Muscle layer of colon (tissue), 2 donors: Measurements from ENCODE around the gene KLHL35.

Experiments used
- H3K27ac ChIP-seq: one replicate; pipeline ENCODE4 v1.7.0; 2013; ENCODE audit warnings: low read depth, mild to moderate bottlenecking, low read length, moderate library complexity
- H3K27me3 ChIP-seq, 2 donors: one replicate each; pipeline ENCODE4 v1.7.0; 2013; ENCODE audit warnings: low read length in 2 of 2, mild to moderate bottlenecking in 2 of 2; ENCODE audit not compliant: insufficient read depth in 2 of 2, control insufficient read depth in 1 of 2
- H3K36me3 ChIP-seq: one replicate; pipeline ENCODE4 v1.7.0; 2013; ENCODE audit warnings: mild to moderate bottlenecking, low read length; ENCODE audit not compliant: insufficient read depth
- H3K4me1 ChIP-seq: one replicate; pipeline ENCODE4 v1.7.0; 2013; ENCODE audit warnings: mild to moderate bottlenecking, low read length; ENCODE audit not compliant: insufficient read depth
- H3K4me3 ChIP-seq, 2 donors: one replicate each; pipeline ENCODE4 v1.7.0; 2013; ENCODE audit warnings: low read length in 2 of 2, low read depth in 1 of 2, mild to moderate bottlenecking in 1 of 2, moderate library complexity in 1 of 2
- H3K9ac ChIP-seq: one replicate; pipeline ENCODE4 v1.7.0; 2013; ENCODE audit warnings: low read length
- H3K9me3 ChIP-seq: one replicate; pipeline ENCODE4 v1.7.0; 2013; ENCODE audit warnings: mild to moderate bottlenecking, low read length
- donor health status: abdominal sarcoma.
- donor health status: Adenocarcinoma of cecum.

KLHL35 gene

GRCh38 chr11:75465701-75466531 is 32.9 kb upstream of the KLHL35 start:
- Histone ChIP-seq H3K9ac (no peak overlapping the region), H3K4me3 (no peak overlapping the region), H3K27ac (no peak overlapping the region), H3K36me3 (no peaks in the 10 kb centered on the region), H3K4me1 (peaks cover 11% of the 10 kb centered on the region), H3K9me3 (no peaks in the 10 kb centered on the region), H3K27me3 (no peaks in the 10 kb centered on the region)

GRCh38 chr11:75463106-75463774 is 30.2 kb upstream of the KLHL35 start:
- Histone ChIP-seq H3K4me3 (no peak overlapping the region), H3K9me3 (no peaks in the 10 kb centered on the region)

GRCh38 chr11:75462117-75462653 is 29.2 kb upstream of the KLHL35 start:
- Histone ChIP-seq H3K9ac (no peak overlapping the region), H3K9me3 (no peaks in the 10 kb centered on the region), H3K36me3 (no peaks in the 10 kb centered on the region), H3K4me3 (no peak overlapping the region), H3K4me1 (no peaks in the 10 kb centered on the region), H3K27ac (no peak overlapping the region), H3K27me3 (no peaks in the 10 kb centered on the region)

More at GRCh38 chr11:75463106-75463774, 30.2 kb upstream of the KLHL35 start:
- Histone ChIP-seq H3K9ac (no peak overlapping the region), H3K27ac (no peak overlapping the region), H3K4me1 (peaks cover under 1% of the 10 kb centered on the region), H3K27me3 (no peaks in the 10 kb centered on the region), H3K36me3 (no peaks in the 10 kb centered on the region)

GRCh38 chr11:75461151-75461550 is 28.1 kb upstream of the KLHL35 start:
- H3K27ac ChIP-seq = no peak overlapping the region
- no peak overlapping the region for H3K4me3 ChIP-seq
- H3K4me1 ChIP-seq = no peaks in the 10 kb centered on the region
- H3K9me3 ChIP-seq = no peaks in the 10 kb centered on the region
- no peaks in the 10 kb centered on the region for H3K27me3 ChIP-seq
- H3K36me3 ChIP-seq = no peaks in the 10 kb centered on the region
- no peak overlapping the region for H3K9ac ChIP-seq

- H3K36me3 ChIP-seq = no peaks in the 10 kb centered on the region
- H3K9ac ChIP-seq = no peak overlapping the region
- no peaks in the 10 kb centered on the region for H3K9me3 ChIP-seq
- H3K4me1 ChIP-seq = peaks cover 5% of the 10 kb centered on the region
- no peak overlapping the region for H3K27ac ChIP-seq
- H3K27me3 ChIP-seq = no peaks in the 10 kb centered on the region
- no peak overlapping the region for H3K4me3 ChIP-seq
These were observed 23.7 kb upstream of the KLHL35 start for GRCh38 chr11:75456596-75457183.

- no peak overlapping the region for H3K4me3 ChIP-seq
- H3K9ac ChIP-seq = no peak overlapping the region
- no peaks in the 10 kb centered on the region for H3K27me3 ChIP-seq
- H3K36me3 ChIP-seq = no peaks in the 10 kb centered on the region
- no peak overlapping the region for H3K27ac ChIP-seq
- H3K9me3 ChIP-seq = no peaks in the 10 kb centered on the region
- H3K4me1 ChIP-seq = peaks cover 5% of the 10 kb centered on the region
These were observed 22.0 kb upstream of the KLHL35 start for GRCh38 chr11:75454987-75455386.

GRCh38 chr11:75453916-75454655 is 21.1 kb upstream of the KLHL35 start:
- H3K27me3 ChIP-seq = no peaks in the 10 kb centered on the region
- no peak overlapping the region for H3K4me3 ChIP-seq
- H3K36me3 ChIP-seq = no peaks in the 10 kb centered on the region
- no peak overlapping the region for H3K9ac ChIP-seq
- no peaks in the 10 kb centered on the region for H3K9me3 ChIP-seq
- H3K27ac ChIP-seq = no peak overlapping the region
- H3K4me1 ChIP-seq = peaks cover 5% of the 10 kb centered on the region

GRCh38 chr11:75450826-75451821 is 18.1 kb upstream of the KLHL35 start:
- Histone ChIP-seq H3K4me1 (peaks cover 5% of the 10 kb centered on the region), H3K4me3 (no peak overlapping the region), H3K27ac (no peak overlapping the region), H3K9ac (no peak overlapping the region), H3K36me3 (no peaks in the 10 kb centered on the region), H3K9me3 (no peaks in the 10 kb centered on the region), H3K27me3 (no peaks in the 10 kb centered on the region)

GRCh38 chr11:75450236-75450635 is 17.2 kb upstream of the KLHL35 start:
- H3K9me3 ChIP-seq = no peaks in the 10 kb centered on the region
- H3K27me3 ChIP-seq = no peaks in the 10 kb centered on the region
- H3K27ac ChIP-seq = no peak overlapping the region
- H3K9ac ChIP-seq = no peak overlapping the region
- no peaks in the 10 kb centered on the region for H3K36me3 ChIP-seq
- no peak overlapping the region for H3K4me3 ChIP-seq
- H3K4me1 ChIP-seq = peaks cover 5% of the 10 kb centered on the region

- Histone ChIP-seq H3K36me3 (no peaks in the 10 kb centered on the region), H3K9me3 (no peaks in the 10 kb centered on the region), H3K27me3 (no peaks in the 10 kb centered on the region), H3K27ac (no peak overlapping the region), H3K4me1 (peaks cover 2% of the 10 kb centered on the region), H3K4me3 (no peak overlapping the region), H3K9ac (no peak overlapping the region)
These were observed 16.8 kb upstream of the KLHL35 start for GRCh38 chr11:75449776-75450175.
